SK-N-MC (cell line): ENCODE results near the gene NHLH2.

Experiments
- EZH2 ChIP-seq: fragments of 200-600 bp; sonication (generic); IDR thresholded peaks from one replicate; pipeline ENCODE4 v1.6.1; 2017; ENCODE audit warnings: antibody characterized with exemption
- FOXP2 ChIP-seq: optimal IDR thresholded peaks from 2 replicates; pipeline ENCODE3; 2011; ENCODE audit warnings: mild to moderate bottlenecking, moderate library complexity; ENCODE audit not compliant: insufficient read depth; ENCODE audit errors: extremely low read length, control extremely low read depth
- POLR2AphosphoS5 ChIP-seq: IDR thresholded peaks from 2 replicates; pipeline ENCODE4 v1.6.1; 2012; ENCODE audit warnings: mild to moderate bottlenecking, low read depth, low read length, borderline replicate concordance

DNA sequence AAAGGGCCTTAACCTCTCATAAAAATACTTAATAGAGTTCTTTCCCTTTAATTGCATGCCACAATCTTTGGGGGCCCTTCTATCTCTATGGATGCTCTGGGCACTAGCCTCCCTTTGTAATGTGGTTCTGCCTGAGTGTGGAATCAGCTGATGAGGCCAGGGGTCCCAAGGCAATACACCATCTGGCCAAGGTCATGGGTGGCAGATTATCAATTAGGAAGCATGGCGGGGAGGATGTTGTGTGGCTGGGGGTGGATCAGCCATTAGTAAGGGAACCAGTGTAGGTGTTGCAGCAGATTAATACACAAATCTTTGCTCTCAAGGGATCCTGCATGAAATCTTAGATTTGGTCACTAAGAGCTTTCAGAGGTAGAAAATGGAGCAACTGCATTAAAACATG lies 35.3 kb downstream of the NHLH2 start:
- TF ChIP-seq POLR2AphosphoS5 (no peak), EZH2 (no peak), FOXP2 (no peak)
